GM13977 (cell line): Measurements from ENCODE around the gene RNF141.

ENCODE experiments used
- DNase-seq: peaks from one replicate; pipeline ENCODE4 v3.0.0; 2012; ENCODE audit warnings: low spot score
- in situ Hi-C: fragments of 300-500 bp; cut with MboI; formaldehyde crosslinking; loops from one replicate; pipeline ENCODE4 v1.12.0; 2022; ENCODE audit warnings: low sequenced_read_pairs, low pct_unique_long_range_greater_than_20kb, mixed read lengths, inconsistent platforms; ENCODE audit not compliant: unreplicated experiment
- TF ChIP-seq, protein P1 (sequence below): IDR thresholded peaks from 2 replicates; pipeline ENCODE4 v1.5.1; 2012; ENCODE audit warnings: mild to moderate bottlenecking, control low read depth; ENCODE audit not compliant: insufficient read depth; ENCODE audit errors: extremely low read depth, missing control alignments

Gene RNF141

DNA sequence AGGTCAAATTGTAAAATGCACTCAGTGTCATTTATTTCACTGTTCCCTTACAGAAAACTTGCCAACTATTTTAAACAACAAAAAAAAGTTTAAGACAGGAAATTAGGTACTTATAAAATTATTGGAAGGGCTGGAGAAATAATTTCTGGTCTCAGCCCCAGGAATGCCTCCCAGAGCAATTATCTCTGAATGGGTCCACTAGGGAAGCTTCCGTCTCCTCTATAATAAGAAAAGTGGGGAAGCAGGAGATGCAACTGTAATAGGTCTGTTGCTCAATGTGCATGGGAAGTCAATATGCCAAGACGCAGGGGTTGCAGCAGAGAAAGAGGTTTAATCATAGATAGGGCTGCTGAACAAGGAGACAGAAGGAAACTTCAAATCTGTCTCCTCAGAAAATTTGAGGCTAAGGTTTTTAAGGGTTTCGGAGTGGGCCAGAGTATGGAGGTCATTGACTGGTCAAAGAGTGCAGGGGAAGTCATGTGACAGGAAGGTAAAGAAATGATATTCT lies 10.9 kb upstream of the RNF141 start:
- TF ChIP-seq, protein P1, sequence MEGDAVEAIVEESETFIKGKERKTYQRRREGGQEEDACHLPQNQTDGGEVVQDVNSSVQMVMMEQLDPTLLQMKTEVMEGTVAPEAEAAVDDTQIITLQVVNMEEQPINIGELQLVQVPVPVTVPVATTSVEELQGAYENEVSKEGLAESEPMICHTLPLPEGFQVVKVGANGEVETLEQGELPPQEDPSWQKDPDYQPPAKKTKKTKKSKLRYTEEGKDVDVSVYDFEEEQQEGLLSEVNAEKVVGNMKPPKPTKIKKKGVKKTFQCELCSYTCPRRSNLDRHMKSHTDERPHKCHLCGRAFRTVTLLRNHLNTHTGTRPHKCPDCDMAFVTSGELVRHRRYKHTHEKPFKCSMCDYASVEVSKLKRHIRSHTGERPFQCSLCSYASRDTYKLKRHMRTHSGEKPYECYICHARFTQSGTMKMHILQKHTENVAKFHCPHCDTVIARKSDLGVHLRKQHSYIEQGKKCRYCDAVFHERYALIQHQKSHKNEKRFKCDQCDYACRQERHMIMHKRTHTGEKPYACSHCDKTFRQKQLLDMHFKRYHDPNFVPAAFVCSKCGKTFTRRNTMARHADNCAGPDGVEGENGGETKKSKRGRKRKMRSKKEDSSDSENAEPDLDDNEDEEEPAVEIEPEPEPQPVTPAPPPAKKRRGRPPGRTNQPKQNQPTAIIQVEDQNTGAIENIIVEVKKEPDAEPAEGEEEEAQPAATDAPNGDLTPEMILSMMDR: no peak
- no peak for DNase-seq
- in situ Hi-C loops: no loop called here

DNA sequence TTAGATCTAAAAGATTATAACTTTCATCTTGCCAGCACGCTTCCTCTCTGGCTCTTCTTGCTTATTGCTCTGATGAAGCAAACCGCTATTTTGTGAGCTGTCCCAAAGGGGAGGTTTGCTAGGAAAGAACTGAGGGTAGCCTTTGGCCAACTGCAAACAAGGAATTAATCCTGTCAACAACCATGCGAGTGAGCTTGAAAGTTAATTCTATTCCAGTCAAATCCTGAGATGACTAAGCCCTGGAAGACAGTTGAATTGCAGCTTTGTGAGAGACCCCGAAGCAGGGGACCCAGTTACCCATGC lies 10.3 kb upstream of the RNF141 start:
- in situ Hi-C loops: no loop called here
- DNase-seq: no peak
- TF ChIP-seq, protein P1: no peak

DNA sequence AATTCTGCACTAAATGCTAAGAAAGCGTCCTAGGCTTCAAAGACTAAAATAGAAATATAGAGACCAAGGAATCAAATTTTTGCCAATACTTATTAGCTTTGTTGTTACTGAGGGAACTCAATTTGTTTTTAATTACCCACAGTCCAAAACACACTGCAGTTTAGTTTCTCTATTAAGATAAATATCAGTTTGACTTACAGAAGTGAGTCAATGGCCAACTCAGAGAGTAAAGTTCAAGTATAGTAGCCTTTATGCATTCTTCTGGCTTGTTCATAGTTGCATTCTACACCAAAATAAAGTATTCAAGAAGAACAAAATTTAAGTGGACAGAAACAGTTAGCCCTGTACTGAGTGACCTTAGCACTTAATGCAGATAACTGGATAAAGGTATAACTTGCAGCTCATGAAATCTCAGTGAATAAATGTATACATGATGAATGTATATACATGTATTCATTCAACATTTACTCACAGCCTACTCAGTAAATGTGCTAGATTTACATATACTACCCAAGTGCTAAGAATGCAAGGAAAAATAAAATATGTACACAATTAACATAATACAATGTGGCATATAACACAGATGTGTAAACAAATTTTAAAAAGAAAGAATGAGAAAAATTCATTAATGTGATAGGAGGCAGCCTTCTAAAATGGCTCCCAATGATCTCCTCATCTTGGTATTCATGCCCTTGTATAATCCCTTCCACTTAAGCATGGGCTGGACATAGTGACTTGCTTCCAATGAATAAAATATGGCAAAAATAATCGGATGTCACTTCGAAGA lies 9.7 kb upstream of the RNF141 start:
- TF ChIP-seq, protein P1: no peak
- no peak for DNase-seq
- in situ Hi-C loops: no loop called here

DNA sequence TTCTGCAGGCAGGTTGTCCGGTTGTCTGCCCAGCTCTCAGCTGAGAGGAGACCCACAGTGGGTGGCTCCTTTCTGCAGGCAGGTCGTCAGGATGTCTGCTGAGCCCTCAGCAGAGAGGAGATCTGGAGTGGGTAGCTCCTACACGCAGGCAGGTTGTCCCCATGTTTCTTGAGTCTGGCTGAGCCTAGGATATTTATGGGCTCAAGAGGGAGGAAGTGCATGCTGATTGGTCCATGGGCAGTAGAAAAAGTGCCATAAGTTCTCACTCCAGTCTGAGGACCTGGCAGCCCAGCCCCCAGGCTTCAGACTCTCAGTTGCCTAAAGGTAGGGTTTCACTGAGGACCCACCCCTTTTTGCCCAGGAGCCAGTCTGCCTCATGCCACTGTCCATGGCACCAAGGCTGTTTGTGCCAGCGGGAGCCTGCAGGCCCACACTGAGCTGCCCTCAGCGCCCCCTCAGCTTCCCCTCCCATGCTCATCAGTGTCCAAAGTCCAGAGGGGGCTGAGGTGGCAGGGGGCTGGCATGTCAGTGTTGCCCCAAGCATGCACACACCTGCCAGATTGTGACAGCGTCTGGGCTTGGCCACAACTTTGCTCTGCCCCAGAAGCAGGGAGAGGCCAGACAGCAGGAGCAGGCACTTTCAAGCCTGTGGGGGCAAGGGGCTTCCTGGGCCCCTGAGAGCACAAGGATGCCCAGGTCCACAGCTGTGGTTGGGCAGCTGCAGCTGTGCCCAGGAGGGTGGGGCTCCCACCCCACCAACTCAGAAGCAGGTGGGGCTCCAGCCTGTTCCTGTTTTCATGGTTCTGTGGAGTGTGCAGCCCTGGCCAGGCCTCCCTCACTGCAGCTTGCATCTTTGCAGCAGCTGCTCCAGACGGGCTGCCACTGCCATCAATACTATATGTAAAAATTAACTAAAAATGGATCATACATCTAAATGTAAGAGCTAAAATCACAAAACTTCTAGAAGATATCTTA lies 3.8 kb upstream of the RNF141 start:
- DNase-seq: no peak
- in situ Hi-C loops: no loop called here
- TF ChIP-seq, protein P1: no peak

DNA sequence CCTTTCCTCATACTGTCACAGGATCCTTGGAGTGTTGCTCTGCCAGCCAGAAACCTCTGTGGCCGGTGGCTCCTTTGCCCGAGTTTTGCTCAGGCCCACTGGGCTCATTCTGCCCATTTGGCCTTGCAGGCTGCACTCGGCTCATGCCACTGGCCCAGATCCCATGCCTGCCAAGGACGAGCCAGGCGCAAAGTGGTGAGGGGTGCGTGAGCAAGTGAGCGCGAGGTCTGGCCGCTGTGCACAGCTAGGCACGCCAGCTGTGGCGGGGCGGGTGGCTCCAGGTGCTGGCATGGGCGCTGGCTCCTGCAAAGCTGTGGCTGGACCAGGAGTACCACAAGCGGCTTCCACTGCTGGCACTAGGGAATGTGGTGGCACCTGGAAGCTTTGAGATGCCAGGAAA lies 2.8 kb upstream of the RNF141 start:
- TF ChIP-seq, protein P1: no peak
- in situ Hi-C loops: no loop called here
- DNase-seq: no peak

DNA sequence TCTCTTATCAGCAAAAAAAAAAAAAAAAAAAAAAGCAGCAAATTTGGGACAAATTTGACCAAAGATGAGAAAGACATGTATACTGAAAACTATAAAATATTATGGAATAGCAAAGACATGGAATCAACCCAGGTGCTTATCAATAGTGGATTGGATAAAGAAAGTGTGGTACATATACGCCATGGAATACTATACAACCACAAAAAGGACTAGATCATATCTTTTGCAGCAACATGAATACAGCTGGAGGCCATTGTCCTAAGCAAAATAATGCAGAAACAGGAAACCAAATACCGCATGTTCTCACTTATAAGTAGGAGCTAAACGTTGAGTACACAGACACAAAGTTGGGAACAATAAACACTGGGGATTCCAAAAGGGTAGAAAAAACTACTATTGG lies 1.8 kb upstream of the RNF141 start:
- TF ChIP-seq, protein P1: no peak
- in situ Hi-C loops: no loop called here
- DNase-seq: no peak
